DND-41 (cell line): ENCODE measurements around the gene ITIH3.

Experiments
- CTCF ChIP-seq: IDR thresholded peaks from 2 replicates; pipeline ENCODE4 v1.5.1; 2012; ENCODE audit warnings: borderline replicate concordance, low read length, moderate library complexity, mild to moderate bottlenecking; ENCODE audit not compliant: poor library complexity, severe bottlenecking; ENCODE audit errors: extremely low read depth
- EZH2 ChIP-seq: IDR thresholded peaks from 3 replicates; pipeline ENCODE4 v1.6.1; 2012; ENCODE audit warnings: borderline replicate concordance, low read depth, mild to moderate bottlenecking, moderate library complexity, low read length, inconsistent platforms; ENCODE audit not compliant: severe bottlenecking

DNA sequence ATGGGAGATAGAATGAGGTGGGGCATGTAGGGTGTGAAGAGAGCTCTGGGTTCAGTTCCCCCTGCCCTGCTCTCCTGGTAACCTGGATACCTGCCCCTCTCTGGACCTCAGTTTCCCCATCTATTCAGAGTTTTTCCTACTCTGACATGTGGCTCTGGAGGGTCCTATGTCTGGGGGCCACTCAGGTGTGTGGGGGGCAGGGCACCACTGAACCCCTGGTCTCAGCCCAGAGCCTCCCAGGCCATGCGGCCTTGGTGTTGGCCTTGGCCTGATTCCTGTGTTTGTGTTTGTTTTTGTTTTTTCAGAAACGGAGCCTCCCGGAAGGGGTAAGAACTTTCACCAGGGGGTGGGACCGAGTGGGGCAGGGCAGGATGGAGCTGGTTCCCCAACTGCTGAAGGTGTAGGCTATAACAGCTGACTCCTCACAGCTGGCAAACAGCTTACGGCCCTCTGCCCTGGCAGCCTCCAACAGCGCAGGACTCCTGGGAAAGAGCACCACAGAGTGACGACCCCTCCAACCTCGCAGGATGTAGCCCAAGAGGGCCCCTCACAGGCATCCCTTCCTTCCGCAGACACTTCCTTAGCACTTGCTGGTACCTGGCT lies 803 bp downstream of the ITIH3 start:
- TF ChIP-seq CTCF (no peak), EZH2 (no peak)
